Stimulated activated CD4-positive, alpha-beta T cell treated with anti-CD3 and anti-CD28 coated beads, Interleukin-4, amount 100 ng/mL, for 4 hours (primary cell): ENCODE measurements around the gene AVP.

Experiments
- DNase-seq, 2 experiments: peaks; one replicate each; pipeline ENCODE4 v3.0.0-alpha.2; 2020

Gene AVP

GRCh38 chr20:3047486-3048419, 36.8 kb downstream of the AVP start:
- no peak for DNase-seq

GRCh38 chr20:3046677-3047462, 37.7 kb downstream of the AVP start:
- DNase-seq = no peak

GRCh38 chr20:3045816-3046676, 38.5 kb downstream of the AVP start, which contains the start of gene MRPS26:
MRPS26 (plus strand) TSS chr20:3046052; CDS start chr20:3046069, 17 bp downstream.
- DNase-seq = peak; percentile 78 to 83

- peak in 1 of 2 experiments; percentile 53 for DNase-seq
These were observed 39.3 kb downstream of the AVP start for GRCh38 chr20:3045042-3045815.

- no peak for DNase-seq
These were observed 40.1 kb downstream of the AVP start for GRCh38 chr20:3044336-3044965.

GRCh38 chr20:3043322-3043721, 41.2 kb downstream of the AVP start, which contains the start of gene GNRH2:
GNRH2 (plus strand) TSS chr20:3043622; CDS start chr20:3044415, 793 bp downstream.
- no peak for DNase-seq

GRCh38 chr20:3042625-3043024, 41.9 kb downstream of the AVP start:
- no peak for DNase-seq

- DNase-seq = no peak
These were observed 42.6 kb downstream of the AVP start for GRCh38 chr20:3041854-3042409.

- no peak for DNase-seq
These were observed 44.4 kb downstream of the AVP start for GRCh38 chr20:3040086-3040485.

- DNase-seq = no peak
These were observed 45.1 kb downstream of the AVP start for GRCh38 chr20:3039426-3039825.

- DNase-seq = no peak
These were observed 46.1 kb downstream of the AVP start for GRCh38 chr20:3038454-3038853.

- DNase-seq = no peak
These were observed 46.9 kb downstream of the AVP start for GRCh38 chr20:3037654-3038053.

GRCh38 chr20:3032624-3033023, 51.9 kb downstream of the AVP start:
- no peak for DNase-seq
